Activated naive CD4-positive, alpha-beta T cell (primary cell): Measurements from ENCODE around the gene MAPK8IP3.
"Not testable (repeated sequence)": the region's sequence is repeated elsewhere in the genome, so short reads cannot be mapped to it uniquely, and the experiment has no call there.

ENCODE experiments used
- DNase-seq, 4 experiments: peaks; one replicate each; lab custom pipeline; 2025; lab: John Stamatoyannopoulos, UW

The MAPK8IP3 gene

DNA sequence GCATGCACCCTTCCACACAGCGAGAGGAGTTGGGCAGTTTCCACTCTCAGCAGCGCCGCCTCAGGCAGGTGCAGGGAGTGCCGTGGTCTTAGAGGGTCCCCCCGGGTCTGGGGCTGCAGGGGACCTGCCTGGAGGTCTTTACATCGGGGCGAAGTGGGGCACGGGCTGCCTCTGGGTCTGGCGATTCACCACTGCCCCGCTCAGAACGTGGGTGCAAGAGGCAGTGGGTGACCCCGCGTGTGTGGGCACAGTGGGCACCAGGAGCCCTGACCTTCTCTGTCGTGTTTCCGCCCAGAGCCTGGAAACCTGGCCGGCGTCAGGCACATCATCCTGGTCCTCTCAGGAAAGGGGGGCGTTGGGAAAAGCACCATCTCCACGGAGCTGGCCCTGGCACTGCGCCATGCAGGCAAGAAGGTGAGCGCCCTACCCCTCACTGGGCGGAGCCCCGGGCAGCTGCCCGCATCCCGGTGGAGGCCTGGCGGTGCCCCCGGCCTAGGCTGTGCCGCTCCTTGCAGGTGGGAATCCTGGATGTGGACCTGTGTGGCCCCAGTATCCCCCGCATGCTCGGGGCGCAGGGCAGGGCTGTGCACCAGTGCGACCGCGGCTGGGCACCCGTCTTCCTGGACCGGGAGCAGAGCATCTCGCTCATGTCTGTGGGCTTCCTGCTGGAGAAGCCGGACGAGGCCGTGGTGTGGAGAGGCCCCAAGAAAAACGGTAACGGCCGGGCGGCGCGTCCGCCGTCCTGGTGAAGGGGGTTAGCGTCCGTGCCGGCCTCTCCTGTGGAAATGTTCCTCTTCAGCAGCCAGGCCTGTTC lies 80.5 kb downstream of the MAPK8IP3 start:
- DNase-seq = no peak

DNA sequence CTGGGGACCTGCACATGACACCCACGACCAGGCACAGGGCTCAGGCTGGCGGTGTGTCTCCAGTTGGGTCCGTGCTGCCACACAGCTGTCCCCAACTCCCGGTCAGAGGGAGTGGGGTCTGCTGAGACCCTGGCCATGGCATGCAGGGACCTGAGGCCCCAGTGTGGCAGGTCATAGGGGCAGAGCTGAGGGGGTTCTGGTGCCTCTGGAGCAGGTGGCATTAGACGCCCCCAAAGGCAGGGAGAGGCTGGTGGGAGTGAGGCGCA lies 81.0 kb downstream of the MAPK8IP3 start:
- DNase-seq = no peak

DNA sequence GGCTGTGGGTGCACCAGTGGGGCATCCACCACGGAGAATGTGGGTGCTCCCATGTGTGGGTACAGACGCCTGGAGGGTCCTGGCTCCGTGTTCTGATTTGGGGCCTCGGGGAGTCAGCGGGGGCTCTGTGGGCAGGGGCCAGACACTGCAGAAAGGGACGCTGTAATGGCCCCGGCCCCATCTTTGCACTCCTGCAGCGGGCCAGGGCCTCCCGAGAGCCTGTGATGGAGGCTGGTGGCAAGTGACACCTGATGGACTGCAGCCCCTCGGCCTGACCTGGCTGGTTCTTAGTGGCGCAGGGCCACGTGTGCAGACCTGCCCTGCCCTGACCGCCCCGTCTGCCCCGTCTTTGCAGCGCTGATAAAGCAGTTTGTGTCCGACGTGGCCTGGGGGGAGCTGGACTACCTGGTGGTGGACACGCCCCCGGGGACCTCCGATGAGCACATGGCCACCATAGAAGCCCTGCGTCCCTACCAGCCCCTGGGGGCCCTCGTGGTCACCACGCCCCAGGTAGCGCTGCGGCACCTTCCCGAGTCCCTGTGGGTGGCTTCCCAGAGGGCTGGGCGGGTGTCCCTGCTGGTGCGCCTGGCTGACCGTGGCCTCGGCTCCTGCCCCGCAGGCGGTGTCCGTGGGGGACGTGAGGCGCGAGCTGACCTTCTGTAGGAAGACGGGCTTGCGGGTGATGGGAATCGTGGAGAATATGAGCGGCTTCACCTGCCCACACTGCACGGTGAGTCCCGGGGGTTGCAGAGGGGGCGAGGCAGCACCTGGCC lies 81.5 kb downstream of the MAPK8IP3 start:
- DNase-seq = no peak

DNA sequence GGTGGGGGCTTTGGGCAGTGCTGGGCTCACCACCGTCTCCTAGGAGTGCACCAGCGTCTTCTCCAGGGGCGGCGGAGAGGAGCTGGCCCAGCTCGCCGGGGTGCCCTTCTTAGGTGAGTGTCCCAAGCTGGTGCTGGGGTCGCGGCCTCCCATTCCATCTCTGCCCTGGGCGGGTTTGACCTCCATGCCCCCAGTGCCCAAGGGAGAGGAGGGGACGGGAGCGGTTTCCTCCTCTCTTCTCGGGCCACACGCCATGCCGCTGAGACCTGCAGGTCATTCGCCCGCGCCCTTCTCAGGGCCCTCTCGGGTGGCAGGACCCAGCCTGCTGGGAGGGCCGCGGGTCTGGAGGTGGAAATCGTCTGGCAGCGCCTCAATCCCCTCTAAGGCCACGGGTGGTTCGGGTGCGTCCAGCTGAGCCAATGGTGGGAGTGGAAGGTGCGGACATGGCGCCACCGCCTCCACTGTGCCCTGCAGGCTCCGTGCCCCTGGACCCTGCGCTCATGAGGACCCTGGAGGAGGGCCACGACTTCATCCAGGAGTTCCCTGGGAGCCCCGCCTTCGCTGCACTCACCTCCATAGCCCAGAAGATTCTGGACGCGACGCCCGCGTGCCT lies 82.2 kb downstream of the MAPK8IP3 start:
- no peak for DNase-seq

DNA sequence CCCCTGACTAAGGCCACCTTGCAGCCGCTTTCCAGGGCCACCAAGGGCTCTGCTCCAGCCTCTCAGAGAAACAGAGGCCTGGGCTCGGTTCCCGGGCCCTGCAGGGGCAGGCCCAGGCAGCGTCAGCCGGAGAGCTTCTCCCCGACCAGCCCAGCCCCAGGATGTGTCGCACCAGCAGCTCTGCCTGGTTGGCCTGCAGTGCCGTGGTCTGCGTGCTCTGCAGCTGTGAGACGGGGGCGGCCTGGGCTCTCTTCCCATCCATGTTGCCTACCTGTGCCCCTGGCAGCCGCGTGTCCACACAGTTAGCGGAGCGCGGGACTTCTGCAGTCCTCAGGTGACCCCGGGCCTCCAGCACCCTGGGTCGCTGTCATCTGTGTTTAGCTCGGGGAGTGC lies 82.7 kb downstream of the MAPK8IP3 start:
- no peak for DNase-seq

DNA sequence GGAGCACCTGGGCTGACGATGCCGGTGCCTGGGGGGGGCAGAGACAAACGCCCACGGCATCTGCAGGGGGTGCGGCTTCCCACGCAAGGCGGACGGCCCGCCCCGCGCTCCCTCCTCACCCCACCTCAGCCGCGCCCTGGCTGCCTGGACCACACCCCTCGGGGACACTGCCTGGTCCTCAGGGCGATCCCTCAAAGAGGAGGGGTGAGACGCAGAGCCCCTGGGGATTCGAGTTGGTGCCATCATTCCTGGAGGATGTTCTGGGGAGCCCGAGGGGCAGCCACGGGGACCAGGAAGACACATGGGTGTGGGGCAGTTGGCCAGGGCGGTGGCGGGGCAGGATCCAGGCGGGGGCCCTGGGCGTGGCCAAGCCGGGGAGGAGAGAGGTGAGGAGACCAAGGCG lies 83.6 kb downstream of the MAPK8IP3 start:
- no peak for DNase-seq

DNA sequence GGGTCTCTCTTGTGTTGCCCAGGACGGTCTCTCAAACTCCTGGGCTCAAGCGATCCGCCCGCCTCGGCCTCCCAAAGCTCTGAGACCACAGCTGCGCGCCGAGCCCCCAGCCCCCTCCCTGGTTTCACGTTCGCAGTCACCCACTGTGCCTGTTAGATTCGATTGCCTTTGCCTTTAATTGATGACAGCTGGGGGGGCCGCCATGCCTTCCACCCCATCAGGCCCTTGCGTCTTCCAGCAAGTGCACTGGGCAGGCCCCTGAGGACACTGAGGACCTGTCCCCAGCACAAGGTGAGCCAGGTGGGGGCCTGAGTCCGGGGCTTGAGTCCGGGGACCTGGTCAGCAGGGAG lies 84.2 kb downstream of the MAPK8IP3 start:
- DNase-seq = no peak

DNA sequence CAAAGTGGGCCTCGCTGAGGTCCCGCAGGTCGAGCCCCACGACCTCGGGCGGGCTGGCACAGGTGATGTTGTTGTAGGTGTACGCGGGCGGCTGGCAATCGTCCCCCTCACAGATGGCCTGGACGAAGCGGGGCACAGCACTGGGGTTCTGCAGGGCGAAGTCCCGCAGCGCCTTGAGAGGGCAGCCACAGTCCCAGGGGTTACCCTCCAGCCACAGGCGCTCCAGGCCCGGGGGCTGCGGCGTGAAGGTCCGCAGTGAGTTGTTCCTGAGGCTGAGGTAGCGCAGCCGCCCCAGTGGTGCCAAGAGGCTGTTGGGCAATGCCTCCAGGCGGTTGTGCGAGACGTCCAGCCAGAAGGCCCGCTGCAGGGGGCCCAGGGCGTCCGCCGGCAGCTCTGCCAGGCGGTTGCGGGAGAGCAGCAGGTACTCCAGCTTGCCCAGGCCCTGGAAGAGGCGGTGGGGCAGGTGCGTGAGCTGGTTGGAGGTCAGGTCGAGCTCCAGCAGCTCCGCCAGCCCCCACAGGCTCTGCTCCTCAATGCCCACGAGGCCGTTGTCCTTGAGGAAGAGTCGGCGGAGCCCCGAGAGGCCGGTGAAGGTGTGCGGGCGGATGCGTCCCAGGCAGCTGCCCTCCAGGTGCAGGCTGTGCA lies 84.7 kb downstream of the MAPK8IP3 start:
- DNase-seq = no peak

DNA sequence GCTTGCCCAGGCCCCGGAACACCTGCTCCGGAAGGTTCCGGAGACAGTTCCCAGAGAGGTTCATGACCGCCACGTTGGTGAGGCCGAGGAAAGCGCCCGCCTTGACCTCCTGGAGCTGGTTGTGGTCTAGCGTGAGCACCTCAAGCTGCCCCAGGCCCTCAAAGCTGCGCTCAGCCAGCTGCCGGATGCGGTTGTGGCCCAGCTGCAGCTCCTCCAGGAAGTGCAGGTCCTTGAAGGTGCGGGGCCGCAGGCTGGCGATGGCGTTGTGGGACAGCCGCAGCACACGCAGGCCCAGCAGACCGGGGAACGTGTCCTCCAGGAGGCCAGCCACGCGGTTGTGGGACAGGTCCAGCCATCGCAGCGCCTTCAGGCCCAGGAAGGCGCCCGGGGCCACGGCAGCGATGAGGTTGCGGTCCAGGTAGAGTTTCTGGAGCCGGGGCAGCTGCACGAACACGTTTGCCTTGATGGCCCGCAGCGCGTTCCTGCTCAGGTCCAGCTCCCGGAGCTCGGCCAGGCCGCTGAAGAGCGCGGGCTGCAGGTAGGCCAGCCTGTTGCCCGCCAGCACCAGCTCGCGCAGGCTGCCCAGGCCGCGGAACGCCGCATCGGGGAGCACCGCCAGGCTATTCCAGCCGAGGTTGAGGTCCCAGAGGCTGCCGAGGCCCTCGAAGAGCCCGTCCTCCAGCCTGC lies 85.4 kb downstream of the MAPK8IP3 start:
- DNase-seq = no peak

DNA sequence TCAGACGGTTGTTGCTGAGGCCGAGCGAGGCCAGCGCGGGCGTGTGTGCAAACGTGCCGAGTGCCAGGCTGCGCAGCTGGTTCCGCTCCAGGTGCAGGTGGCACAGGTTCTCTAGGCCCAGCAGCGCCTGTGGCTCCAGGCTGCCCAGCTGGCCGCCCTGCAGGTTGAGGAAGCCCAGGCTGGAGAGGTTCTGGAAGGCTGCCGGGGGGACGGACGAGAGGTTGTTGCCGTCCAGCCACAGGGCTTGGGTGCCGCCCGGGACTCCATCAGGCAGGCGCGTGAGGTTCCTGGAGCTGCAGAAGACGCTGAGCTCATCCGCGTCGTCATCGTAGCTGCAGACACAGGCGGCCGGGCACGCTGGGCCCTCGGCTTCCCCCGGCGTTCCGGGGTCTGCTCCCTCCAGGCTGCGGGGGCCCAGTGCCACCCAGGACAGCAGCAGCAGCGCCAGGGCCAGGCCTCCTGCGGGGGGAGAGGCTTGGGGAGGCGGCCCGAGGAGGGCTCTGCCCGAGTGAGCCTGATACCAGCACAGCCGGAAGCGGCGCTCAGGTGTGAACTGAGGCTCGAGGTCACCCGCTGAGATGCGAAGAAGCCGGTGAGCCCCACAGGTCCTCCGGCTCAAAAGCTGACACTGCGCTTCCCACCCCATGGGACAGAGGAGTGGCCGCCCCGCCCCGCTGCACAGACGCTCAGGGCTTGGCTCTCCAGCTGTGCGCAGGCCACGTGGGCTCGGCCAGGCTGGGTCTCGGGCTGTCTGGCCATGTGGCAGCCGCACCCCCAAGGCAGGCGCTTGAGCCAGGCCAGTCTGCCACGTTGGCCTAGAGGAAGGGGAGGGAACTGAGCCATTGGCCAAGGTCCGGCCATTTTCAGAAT lies 86.2 kb downstream of the MAPK8IP3 start:
- no peak for DNase-seq

DNA sequence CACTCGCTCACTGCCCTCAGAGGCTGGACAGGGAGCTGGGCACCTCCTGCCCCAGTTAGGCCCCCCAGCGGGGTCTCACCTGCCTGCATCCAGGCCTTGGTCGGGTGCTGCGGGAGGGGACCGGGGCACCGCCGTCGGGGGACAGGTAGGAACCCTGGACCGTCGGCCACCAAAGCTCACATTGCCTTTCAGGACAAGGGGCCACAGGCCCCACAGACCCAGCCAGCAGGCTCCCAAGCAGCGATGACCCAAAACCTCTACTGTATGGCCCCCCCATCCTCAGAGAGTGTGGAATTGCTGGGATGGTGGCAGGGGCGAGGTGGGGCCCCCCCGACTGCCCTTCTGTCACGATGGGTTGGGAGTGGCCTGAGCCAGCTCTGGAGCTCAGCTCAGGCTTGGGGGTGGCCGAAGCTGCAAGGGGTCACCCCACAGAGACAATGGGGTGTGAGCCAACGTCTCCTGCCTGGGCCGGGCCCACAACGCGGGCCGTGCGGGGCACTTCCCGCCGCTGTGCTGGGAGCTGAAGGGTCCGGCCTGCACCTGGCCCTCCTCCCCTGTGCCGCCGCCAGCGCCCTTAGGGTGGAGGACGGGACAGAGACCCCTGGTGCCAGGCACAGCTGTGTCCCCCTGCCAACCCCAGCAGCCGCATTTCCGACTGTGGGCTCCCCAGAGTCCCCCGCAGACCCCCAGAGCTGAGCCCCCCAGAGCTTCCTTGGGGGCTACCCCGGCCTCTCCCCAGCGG lies 87.0 kb downstream of the MAPK8IP3 start:
- no peak for DNase-seq

DNA sequence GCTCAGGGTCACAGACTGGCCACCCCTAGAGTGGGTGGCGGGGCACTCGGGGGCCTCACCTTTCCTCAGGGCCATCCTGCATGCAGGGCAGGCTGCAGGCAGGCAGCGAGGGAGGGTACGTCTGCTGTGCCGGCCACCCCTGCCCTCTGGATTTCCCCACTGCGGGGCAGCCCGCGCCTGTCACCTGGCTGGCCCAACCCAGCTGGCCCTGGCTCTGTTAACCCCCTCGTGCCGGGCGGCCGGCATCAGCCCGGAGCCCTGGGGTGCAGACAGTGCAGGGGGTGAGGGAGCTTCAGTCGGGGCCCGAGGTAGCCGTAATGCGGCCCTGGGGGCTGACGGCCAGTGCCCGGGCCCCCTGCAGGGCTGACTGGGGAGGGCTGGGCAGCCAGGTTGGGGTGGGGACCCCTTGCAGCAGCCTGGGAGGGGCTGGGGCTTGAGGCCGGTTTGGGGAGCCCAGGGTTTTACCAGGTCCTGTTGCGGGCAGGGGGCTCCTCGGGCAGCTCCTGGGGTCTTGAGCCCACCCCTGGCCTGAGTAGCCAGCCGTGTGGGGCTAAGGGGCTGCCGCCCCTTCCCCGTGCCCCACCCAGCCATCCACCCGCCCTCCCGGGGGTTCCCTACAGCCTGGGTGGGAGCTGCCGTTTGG lies 87.7 kb downstream of the MAPK8IP3 start, which contains the start of gene IGFALS:
Gene IGFALS, minus strand, starts transcription at position 128 of the 643 bp plus-strand sequence. Its CDS starts 53 bp downstream, at position 75.
- no peak for DNase-seq

DNA sequence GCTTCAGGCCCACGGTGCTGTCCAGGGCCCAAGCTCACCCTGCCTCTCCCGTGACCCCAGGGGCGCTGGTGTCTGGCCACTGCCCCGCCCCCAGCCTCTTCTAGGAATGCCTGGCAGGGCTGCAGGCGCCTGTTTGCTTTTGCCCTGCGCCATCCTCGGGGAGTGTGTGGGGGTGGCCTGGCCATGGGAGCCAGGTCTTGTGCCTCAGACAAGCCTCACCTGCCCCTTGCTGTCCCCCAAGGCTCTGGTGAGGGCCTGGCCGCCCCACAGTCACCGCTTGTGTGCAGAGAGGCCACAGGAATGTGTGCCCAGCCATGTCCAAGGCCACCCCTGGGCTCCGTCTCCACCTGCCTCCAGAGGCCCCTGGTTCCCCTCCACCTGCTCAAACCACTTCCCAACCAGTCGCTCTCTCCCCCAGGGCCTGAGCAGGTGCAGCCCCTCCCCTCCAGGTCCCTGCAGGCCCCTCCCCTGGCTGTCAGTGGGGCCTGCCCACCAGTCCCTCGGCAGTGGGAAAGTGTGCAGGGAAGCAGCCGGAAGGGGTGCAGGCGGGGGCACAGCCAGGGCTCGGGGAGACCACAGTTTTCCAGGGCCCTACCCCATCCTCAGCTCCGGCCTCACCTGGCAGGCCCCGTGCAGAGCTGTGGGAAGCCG lies 88.4 kb downstream of the MAPK8IP3 start:
- no peak for DNase-seq

DNA sequence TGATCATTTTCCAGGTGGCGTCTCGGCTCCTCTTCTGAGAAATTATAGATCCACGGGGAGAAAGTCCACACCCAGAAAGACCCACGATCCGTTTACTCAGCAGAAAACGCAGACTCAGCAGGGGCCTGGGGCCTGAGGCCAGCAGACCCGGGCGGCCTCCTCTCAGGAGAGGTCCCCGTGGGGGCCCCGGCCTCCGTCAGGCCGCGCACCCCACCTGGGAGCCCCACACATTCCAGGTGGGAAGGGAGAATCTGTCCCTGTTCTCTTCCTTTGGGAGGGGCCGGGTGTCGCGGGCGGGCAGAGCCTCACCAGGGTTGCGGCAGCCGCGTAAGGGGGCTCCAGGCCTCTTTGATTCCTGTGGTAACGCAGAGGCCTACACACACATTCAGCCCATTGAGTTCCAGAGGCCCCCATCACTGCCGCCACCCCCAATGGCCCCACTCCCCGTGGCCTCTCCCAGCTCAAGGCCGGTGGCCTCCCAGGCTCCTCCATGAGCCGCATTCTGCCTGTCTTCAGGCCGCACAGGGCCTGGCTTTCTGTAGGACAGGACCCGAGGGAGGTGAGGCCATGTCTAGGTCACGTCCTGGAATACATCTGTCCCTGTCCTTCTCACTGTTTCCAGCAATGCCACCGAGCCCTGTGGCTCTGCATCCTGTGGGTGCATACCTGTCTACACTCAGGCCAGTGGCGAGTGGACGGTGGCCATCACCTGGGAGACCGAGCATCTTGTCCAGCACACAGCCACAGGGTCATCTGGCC lies 89.1 kb downstream of the MAPK8IP3 start:
- no peak for DNase-seq

DNA sequence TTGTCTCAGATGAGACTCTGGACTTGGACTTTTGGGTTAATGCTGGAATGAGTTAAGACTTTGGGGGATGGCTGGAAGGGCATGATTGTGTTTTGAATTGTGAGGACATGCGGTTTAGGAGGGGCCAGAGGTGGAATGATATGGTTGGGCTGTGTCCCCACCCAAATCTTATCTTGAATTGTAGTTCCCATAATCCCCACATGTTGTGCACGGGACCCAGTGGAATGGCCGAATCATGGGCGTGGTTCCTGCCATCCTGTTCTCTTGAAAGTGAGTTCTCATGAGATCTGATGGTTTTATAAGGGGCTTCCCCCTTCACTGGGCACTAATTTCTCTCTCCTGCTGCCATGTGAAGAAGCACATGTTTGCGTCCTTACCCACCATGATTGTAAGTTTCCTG lies 93.3 kb downstream of the MAPK8IP3 start:
- not testable (repeated sequence) for DNase-seq

DNA sequence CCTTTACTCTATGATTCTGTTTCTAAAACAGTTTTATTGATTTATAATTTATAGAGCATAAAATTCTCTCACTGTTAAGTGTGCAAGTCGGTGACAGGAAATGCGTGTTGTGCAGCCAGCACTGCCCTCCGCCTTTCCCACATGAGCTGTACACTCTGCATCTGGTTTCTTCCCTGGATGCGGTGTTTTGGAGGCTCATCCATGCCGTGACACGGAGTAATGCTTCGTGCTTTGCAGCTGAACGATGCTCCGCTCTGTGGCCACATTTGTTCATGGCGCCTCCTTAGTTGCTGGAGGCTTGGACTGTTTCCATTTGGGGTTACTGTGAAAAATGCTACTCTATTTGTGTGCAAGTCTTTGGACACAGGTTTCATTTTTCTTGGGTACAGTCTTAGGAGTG lies 94.7 kb downstream of the MAPK8IP3 start:
- DNase-seq = no peak

DNA sequence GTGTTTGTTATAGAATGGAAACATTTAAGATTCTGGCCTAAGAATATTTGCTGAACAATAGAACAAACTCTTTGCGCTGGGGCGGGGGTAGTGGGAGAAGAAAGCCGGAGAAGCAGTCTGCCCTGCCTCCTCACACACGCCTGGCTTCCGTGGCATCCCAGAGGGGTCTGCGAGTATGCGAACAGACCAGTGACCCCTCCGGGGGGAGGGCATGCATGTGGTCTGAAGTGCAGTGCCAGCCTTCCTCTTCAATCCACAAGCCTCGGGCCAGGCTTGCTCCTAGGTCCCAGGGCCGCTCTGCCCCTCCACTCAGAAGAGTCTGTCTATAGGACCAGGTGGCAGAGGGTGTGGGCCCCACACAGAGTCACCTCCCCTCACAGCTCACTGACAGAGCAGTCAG lies 101.6 kb downstream of the MAPK8IP3 start:
- no peak for DNase-seq

DNA sequence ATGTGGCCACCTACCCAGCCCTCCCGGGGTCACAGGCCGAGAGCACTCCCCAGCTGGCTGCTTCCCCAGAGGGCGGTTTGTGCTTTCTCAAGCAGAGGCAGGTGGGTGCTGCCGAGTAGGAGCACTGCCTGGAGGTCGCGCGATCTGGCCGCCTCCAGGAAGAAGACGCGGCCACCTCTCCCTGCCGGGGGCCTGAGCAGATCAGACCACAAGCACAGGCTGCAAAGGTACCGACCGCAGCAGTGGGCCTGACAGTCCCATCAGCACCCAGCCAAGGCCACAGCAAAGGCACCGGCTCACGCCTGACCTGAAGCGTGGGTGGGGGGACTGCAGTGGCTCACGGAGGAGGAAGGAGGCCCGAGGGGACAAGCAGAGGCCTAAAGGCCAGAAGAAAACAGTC lies 102.7 kb downstream of the MAPK8IP3 start:
- no peak for DNase-seq
